PFSK-1 (cell line): ENCODE results near the gene EMC8.

Experiments
- FOXP2 ChIP-seq: optimal IDR thresholded peaks from 2 replicates; pipeline ENCODE3; 2011; ENCODE audit warnings: borderline replicate concordance, control low read depth, inconsistent platforms; ENCODE audit not compliant: insufficient read depth; ENCODE audit errors: extremely low read length, extremely low read depth
- POLR2AphosphoS5 ChIP-seq: IDR thresholded peaks from 2 replicates; pipeline ENCODE4 v1.6.1; 2012; ENCODE audit warnings: low read depth, mild to moderate bottlenecking, control low read depth, low read length, moderate library complexity
- REST ChIP-seq, 2 experiments: IDR thresholded peaks; 2 replicates each; pipeline versions ENCODE4 v1.6.1 to v1.8.0; 2011 to 2012; ENCODE audit warnings: low read depth in 2 of 2, low read length in 2 of 2, control low read depth in 1 of 2, inconsistent platforms in 1 of 2, mild to moderate bottlenecking in 1 of 2, moderate library complexity in 1 of 2; ENCODE audit not compliant: insufficient read depth in 1 of 2
- SIN3A ChIP-seq: IDR thresholded peaks from 2 replicates; pipeline ENCODE4 v1.6.1; 2012; ENCODE audit warnings: mild to moderate bottlenecking, low read length, moderate library complexity, borderline replicate concordance; ENCODE audit not compliant: insufficient read depth
- TAF1 ChIP-seq: IDR thresholded peaks from 2 replicates; pipeline ENCODE4 v1.6.1; 2012; ENCODE audit warnings: low read length, control low read depth, borderline replicate concordance; ENCODE audit not compliant: insufficient read depth

The EMC8 gene

GRCh38 chr16:85746460-85747215 lies 52.7 kb downstream of the EMC8 start:
- TF ChIP-seq TAF1: no peak
- no peak for TF ChIP-seq SIN3A
- no peak for TF ChIP-seq POLR2AphosphoS5
- no peak for TF ChIP-seq REST (IDR thresholded peaks at IDR 0.05; ENCODE audit: insufficient read depth in 1 of 2, low read depth in 2 of 2, low read length in 2 of 2)
- TF ChIP-seq FOXP2: no peak

GRCh38 chr16:85738923-85739715 lies 60.2 kb downstream of the EMC8 start:
- TF ChIP-seq POLR2AphosphoS5 (no peak), REST (IDR thresholded peaks at IDR 0.05; ENCODE audit: insufficient read depth in 1 of 2, low read depth in 2 of 2, low read length in 2 of 2) (no peak), TAF1 (no peak), SIN3A (no peak), FOXP2 (no peak)

- TF ChIP-seq FOXP2 (no peak), POLR2AphosphoS5 (no peak), TAF1 (no peak), REST (IDR thresholded peaks at IDR 0.05; ENCODE audit: insufficient read depth in 1 of 2, low read depth in 2 of 2, low read length in 2 of 2) (no peak), SIN3A (no peak)
Measured at GRCh38 chr16:85736921-85737320, 62.4 kb downstream of the EMC8 start.

- no peak for TF ChIP-seq REST (IDR thresholded peaks at IDR 0.05; ENCODE audit: insufficient read depth in 1 of 2, low read depth in 2 of 2, low read length in 2 of 2)
- no peak for TF ChIP-seq SIN3A
Measured at GRCh38 chr16:85735946-85736345, 63.4 kb downstream of the EMC8 start.
